Measurements from ENCODE around the gene MANSC4.
"Not testable (repeated sequence)": the region's sequence is repeated elsewhere in the genome, so short reads cannot be mapped to it uniquely, and the experiment has no call there.

MANSC4 gene

DNA sequence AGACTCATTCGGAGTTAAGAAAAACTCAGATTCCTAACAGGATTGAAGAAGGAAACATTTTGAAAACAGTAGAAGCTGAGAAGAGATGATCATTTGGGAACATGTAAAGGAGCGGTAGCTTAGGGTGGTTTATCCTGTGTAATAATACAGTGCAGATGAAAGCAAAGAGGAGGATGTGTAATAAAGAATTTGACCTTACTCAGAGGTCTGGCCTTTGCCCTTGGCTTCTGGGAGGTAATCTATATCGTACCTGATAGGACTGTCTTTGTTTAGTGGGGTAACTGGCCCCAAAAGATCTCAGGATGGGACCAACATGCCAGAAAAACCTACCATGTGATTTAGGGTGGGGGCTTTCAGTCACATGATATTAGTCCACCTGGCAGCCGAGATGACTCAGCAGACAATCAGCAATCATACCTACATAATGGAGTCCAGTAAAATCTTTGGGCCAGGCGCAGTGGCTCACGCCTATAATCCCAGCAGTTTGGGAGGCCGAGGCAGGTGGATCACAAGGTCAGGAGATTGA, 23.3 kb downstream of the MANSC4 start:
- in situ Hi-C loops (cut with HindIII; ENCODE audit: low sequenced_read_pairs), result no loop called here

- in situ Hi-C loops (cut with HindIII; ENCODE audit: low sequenced_read_pairs), result no loop called here
Measured at GRCh38 chr12:27754795-27755194, 25.2 kb downstream of the MANSC4 start.

DNA sequence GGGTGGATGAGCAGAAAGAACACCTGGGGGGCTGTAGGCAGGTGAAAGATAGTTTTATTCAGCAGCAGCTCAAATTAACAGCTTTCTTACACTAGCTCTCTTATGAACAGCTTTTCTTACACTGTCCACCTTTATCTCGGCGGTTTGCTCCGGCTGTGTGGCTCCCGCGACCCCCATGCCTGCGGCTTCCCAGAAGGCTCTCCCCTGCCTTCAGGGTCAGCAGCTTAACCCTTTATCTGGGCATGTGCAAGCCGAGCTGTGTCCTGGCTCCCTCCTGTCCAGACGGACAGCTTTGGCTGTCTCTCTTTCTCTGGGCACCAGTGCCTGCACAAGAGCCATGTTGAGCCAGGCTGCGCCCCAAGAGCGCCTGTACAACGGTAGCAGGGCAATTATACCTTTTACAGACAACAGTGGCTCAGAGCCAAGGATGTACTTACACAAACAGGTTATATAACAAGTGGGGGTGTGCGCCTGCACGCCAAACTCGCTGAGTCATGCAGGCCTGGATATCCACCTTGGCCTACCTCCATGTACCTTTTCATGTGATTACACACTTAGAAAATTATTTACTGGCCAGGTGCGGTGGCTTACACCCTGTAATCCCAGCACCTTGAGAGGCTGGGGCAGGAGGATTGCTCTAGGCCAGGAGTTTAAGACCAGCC, 28.5 kb downstream of the MANSC4 start:
- in situ Hi-C loops (cut with HindIII; ENCODE audit: low sequenced_read_pairs), result no loop called here

GRCh38 chr12:27747111-27747820, 32.8 kb downstream of the MANSC4 start:
- in situ Hi-C loops (cut with HindIII; ENCODE audit: low sequenced_read_pairs), result no loop called here

DNA sequence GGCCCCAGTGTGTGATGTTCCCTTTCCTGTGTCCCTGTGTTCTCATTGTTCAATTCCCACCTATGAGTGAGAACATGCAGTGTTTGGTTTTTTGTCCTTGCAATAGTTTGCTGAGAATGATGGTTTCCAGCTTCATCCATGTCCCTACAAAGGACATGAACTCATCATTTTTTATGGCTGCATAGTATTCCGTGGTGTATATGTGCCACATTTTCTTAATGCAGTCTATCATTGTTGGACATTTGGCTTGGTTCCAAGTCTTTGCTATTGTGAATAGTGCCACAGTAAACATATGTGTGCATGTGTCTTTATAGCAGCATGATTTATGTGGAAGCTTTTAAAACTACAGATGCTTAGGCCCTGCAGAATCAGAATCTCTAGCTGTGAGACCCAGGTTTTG, 34.3 kb downstream of the MANSC4 start:
- in situ Hi-C loops (cut with HindIII; ENCODE audit: low sequenced_read_pairs), result not testable (repeated sequence)

GRCh38 chr12:27743601-27744000, 36.4 kb downstream of the MANSC4 start:
- in situ Hi-C loops (cut with HindIII; ENCODE audit: low sequenced_read_pairs), result no loop called here

DNA sequence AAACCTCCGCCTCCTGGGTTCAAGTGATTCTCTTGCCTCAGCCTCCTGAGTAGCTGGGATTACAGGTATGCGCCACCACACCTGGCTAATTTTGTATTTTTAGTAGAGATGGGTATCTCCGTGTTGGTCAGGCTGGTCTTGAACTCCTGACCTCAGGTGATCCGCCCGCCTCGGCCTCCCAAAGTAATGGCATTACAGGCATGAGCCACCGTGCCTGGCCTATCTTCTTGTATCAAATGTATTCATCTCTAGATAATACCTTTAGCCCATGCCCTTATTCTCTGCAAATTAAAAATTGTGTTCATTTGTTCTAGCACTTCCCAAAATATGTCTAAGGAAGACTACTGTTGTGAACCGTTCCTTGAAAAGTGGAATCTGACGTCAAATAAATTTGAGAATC, 45.7 kb downstream of the MANSC4 start:
- in situ Hi-C loops (cut with HindIII; ENCODE audit: low sequenced_read_pairs), result not testable (repeated sequence)

DNA sequence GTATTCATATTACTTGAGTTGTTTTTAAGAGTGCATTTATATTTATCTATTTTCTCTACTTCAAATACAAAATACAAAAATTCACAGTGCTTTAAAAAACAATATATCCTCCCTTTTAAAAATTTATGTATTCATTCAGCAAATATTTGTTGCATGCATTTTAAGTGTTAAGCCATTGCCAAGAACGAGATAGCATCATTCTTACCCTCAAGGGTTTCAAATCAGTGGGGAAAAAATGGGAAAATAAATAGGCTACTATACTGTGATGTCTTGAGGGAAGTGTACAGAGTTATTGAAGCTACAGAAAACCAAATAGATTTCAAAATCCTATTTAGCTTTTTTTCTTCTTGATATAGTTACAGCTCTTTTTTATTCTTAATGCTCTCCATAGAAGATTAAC, 46.2 kb downstream of the MANSC4 start:
- in situ Hi-C loops (cut with HindIII; ENCODE audit: low sequenced_read_pairs), result no loop called here

DNA sequence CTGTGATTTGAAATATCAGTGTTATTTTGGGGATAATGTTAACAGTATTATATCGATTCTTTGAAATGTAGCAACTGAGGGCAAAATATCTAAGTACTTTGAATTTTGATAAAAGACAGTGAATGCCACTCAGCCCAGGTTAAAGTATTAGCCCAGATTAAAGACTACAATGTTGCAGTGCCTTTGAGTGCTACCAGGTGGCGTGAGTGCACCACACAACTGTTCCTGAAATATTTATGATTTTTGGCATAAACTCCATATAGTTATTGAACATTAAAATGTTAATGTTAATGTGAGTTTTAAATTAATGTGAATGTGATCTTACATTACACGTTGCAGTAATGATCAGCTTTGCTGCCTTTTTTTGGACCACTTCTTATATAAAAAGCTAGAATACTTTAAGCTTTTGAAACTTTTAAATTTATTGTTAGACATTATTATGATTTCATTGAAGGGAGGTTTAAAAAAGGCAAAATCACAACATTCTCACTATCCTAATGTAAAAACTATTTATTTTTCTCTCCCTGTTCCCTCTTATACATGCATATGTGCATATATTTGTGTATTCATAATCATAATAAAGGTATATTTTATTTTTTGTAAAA, 46.9 kb downstream of the MANSC4 start:
- in situ Hi-C loops (cut with HindIII; ENCODE audit: low sequenced_read_pairs), result no loop called here

- in situ Hi-C loops (cut with HindIII; ENCODE audit: low sequenced_read_pairs), result no loop called here
Measured at GRCh38 chr12:27732281-27732680, 47.8 kb downstream of the MANSC4 start.

DNA sequence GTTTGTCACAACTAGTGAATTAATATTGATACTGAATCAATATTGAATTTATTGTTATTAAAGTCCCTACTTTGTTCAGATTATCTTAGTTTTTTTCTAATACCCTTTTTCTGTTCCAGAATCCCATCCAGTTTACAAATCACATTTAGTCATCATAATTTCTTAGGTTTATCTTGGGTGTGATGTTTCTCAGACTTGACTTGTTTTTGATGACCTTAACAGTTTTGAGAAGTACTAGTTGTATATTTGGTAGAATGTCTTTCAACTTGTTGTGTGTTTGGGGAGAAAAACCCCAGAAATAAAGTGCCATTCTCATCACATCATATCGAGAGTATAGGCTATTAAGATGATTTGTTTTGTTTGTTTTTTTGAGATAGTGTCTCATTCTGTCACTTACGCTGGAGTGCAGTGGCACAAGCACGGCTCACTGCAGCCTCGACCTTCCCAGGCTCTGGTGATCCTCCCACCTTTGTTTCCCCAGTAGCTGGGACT, 49.9 kb downstream of the MANSC4 start:
- in situ Hi-C loops (cut with HindIII; ENCODE audit: low sequenced_read_pairs), result no loop called here

DNA sequence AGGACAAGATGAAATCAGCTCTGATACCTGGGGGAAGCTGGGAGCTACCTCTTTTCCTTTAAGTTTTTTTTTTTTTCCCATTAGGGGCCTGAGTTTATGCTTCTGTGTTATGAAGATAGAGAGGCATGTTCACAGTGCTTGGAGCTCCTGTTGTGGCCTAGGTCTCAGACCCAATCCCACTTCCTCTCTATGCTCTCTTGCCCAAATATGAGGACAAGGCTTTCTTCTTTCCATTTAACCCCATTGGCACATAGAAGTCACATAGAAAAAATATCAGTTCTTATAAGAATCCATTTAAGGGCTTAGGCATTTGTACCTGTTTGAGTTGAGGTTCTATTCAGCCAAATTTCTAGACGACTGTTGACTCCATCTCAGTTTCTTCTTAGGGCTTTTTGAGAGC, 56.8 kb downstream of the MANSC4 start:
- in situ Hi-C loops (cut with HindIII; ENCODE audit: low sequenced_read_pairs), result no loop called here
